Hematopoietic multipotent progenitor cell treated with erythropoietin and hydrocortisone succinate and interleukin-3 and kit ligand, for 4 days (in vitro differentiated cells): ENCODE results near the gene GREB1.

Experiments
- DNase-seq: peaks from one replicate; pipeline ENCODE4 v3.0.0-alpha.2; 2015

GREB1 gene

DNA sequence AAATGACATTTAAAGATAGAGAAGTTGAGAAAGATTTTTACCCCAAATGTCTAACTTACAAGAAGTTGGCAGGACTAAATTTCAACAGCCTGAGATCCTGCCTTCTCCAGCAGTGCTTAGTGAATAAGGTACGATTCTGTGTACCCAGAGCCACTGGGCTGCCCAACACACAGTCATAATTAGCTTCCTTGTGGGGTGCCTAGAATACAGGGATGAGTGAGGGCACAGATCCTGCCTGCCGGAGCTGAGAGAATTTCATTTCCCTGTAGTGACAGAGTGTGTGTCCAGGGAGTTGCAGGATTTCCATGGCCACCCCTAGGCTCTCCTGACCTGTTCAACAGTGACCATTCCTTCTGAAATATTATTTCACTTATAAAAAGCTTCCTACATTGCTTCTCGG is 27.0 kb downstream of the GREB1 start:
- DNase-seq = no peak

DNA sequence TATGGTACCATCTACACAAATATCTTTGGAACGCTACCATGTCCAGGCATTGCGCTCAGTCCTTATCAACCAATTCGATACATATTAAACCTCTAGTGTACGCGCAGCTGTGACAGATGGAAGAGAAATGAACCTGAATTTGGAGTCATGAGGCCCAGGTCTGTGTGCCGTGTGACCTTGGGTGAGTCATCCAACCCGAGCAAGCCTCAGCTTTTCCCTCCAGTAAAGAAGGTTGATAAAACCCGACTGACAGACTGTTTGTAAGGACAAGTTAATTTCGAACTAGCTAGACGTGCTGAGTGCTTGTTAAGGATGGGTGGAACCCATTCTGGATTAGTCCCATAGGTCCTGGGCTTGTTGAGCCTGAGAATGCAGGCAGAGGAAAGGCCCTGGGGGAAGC is 28.2 kb downstream of the GREB1 start:
- no peak for DNase-seq

DNA sequence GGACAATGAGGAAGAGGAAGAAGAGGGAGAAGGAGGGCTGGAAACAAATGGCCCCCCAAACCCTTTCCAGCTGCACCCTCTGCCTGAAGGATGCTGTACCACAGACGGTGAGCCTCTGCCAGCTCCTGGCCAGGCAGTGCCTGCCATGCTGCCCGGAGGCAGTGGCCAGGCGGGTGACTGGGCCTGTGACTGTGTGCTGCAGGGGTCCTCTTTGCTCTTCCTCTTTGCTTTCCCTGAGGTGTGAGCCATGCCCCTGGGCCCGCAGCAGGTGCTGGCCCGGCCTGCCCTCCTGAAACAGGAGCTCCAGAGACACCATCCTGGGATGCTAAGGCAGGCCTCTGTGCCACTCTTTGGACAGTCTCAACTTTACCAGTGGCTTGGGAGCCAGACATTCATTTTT is 28.6 kb downstream of the GREB1 start:
- DNase-seq = no peak

DNA sequence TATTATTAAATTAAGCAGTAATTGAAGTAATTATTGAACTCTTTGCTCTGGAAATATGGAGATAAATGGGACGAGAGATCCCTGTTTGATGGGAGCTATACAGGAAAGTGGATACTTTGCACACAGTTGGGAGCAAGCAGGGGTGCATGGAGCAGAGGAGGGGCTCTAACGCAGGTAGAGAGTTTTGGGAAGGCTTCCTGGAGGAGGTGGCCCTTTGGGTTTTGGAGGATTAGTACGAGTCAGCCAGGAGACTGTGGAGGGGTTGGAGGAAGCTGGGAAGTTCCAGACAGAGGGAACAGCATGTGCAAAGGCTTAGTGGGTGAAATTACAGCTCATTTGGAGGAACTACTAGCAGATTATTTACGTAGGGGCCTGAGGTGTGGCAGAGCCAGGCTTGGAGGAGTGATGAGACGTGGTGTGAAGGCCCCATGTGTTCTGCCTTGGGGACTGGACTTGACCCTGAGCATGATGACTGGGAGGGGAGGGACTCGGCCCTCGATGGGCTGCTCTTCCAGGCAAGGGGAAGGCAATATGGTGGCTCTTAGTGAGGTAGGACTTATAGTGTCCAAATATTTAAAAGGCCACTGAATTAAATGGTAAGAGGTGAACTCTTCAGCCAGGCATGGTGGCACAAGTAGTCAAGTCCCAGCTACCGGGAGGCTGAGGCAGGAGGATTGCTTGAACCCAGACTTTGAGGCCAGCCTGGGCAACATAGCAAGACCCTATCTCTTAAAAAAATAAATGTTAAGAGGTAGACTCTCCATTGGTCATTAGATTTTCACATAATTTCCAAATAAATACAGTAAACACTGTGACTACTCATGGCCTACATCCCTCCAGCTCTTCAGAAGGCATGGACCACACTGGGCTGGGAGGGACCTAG is 30.2 kb downstream of the GREB1 start:
- no peak for DNase-seq

DNA sequence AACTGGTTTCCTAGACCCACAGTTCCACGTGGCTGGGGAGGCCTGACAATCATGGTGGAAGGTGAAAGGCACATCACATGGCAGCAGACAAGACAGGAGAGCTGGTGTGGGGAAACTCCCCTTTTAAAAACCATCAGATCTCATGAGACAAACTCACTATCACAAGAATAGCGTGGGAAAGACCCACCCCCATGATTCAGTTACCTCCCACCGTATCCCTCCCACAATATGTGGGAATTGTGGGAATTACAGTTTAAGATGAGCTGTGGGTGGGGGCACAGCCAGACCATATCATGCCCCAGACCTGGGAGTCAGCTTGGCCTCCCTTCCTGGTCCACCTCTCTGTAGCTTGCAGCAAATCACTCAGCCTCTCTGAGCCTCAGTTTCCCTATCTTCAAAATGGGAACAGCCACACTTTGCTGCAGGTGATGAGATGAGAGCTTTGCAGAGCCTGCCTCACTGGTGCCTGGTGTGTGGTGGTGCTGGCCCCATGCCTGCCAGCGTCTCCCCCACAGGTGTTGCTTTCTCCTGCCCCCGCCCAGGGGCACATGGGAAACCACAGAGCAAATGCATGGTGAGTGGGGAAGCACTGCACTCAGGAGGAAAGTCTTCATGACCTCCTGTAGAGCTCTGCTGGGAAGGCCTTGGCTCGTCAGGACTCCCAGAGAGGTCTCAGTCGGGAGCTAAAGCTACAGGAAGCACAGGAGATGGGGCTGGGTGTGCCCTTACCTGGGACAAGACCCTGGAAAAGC is 31.1 kb downstream of the GREB1 start:
- DNase-seq = no peak

DNA sequence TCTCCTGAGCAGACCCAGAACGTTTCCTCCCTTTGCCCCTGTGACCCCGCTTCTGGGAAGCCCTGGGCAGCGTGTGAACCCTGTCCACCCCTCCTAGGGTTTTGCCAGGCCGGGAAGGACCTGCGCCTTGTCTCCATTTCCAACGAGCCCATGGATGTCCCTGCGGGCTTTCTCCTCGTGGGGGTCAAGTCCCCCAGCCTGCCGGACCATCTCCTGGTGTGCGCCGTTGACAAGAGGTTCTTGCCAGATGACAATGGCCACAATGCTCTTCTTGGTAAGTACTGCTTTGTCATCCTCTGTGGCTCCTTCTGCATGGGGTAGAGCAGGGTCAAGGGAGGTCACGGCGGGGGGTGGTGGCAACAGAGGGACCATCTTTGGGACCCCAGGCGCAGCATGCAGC is 32.5 kb downstream of the GREB1 start:
- no peak for DNase-seq

DNA sequence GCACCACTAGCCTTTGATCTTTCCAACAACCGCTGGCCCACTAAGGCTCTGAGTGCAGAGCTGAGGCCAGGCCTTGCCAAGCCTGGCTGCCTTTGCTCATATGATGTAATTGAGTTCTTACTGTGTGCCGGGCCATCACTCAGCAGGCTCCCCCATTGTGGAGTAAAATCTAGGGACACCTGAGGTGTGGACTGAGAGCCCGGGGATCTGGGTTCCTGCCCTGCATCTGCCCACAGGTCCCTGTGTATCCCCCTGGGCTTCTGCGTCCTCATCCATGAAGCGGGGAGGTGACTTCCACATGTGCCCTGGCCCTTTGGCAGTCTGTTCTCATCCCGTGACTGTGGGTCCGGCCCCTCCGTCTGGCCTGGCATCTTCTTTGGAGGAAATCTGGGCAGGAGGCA is 33.8 kb downstream of the GREB1 start:
- no peak for DNase-seq

DNA sequence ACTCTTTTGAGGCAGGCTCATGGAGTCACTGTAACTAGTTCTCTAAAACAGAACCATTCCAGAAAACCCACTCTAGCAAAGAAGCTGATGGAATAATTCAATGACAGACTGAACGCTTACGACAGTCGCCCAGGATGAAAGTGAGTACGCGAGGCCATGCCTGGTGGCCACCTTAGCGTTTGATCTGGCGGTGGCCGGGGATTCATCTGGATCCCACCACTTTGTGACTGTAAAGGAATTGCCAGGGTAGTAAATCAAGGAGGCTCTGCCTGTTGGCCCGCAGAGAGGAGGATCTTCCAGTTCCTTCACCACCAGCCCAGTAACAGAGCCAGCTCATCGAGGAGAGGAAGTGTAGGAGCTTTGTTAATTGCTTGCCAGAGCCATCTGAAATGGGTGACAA is 34.6 kb downstream of the GREB1 start:
- no peak for DNase-seq

DNA sequence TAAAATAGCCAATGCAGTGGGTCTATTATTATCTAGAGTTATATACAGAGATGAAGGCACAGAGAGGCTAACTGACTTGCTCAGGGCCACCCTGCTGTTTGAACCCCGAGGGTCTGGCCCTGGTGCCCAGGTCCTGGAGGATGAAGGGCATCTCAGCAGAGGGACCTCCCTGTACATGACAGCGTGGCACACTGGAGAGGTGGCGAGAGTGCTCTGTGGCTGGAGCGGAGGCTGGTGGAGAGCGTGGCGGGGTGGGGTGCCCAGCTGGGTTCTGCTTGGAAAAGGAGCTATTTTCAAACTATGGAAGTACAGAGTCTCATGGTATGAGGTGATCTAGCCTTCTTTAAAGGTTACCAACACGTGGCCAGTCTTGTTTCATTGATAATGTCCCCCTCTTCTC is 35.8 kb downstream of the GREB1 start:
- no peak for DNase-seq

DNA sequence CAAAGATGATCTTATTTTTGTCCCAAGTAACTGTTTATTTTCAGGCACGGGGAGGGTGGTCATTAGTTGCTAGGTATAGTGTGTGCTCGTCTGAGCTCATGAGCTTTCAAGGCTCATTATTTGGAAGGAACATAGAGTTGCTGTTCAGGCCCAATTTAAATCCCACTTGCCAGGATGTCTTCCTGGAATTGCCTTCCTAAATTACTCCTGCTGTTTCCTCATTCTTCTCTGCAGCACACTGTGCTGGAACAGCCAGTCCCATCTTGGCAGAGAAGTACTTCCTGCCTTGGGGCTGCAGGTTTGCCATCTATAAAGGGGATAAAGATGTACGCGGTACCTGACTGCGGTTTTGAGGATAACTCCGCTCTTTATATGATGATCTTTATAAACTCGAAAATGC is 37.3 kb downstream of the GREB1 start:
- no peak for DNase-seq

DNA sequence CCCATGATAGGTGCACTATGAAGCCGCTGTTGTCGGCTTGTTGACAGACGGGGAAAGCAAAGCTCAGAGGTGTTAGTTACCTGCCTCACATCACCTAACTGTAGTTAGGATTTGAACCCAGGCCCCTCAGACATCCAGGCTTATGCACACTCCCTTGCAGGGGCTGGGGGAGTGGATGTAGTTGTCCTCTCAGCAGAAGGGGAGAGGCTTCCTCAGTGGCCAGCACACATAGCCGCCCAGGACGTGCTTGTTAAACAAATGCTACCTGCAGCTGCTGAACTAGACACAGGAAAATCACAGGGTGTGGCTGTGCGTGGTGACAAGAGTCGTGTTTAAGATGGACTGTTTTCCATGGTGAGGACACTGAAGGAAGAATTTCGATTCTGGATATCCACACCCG is 39.2 kb downstream of the GREB1 start:
- DNase-seq = no peak

DNA sequence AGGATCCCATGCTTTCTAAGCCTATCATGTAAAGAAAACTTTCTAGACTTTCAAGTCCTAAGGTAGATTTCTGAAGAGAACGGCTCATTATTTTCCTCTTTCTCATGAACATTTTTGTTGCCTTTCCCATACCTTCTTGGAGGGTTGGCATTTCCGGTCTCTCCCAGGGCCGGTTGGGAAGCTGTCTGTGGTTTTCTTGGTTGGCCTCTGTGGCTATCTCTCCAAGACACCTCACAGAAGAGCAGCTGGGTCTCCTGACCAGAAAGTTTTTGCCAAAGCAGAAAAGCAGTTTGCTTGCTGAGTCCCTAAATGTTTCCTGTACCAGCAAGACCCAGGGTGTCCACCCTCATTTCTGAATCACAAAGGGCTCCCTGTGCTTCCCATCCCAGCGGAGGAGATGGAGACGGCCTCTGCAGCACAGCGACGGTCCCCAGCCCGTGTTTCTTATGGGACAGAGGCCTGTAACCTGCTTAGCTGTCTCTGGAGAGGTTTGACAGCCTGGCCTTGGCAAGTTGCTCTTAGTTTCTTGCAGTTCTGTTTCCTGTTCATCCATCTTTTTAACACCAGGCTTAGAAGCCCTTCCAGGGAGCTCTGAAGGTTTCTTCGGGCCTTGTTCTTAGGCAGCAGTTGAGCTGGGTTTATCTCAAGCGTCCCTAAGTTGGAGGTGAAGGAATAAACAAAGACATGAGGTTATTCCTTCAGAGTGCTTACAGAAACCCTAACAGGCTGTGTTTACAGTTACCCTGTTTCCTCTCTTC is 39.8 kb downstream of the GREB1 start:
- peak; percentile 21 for DNase-seq

DNA sequence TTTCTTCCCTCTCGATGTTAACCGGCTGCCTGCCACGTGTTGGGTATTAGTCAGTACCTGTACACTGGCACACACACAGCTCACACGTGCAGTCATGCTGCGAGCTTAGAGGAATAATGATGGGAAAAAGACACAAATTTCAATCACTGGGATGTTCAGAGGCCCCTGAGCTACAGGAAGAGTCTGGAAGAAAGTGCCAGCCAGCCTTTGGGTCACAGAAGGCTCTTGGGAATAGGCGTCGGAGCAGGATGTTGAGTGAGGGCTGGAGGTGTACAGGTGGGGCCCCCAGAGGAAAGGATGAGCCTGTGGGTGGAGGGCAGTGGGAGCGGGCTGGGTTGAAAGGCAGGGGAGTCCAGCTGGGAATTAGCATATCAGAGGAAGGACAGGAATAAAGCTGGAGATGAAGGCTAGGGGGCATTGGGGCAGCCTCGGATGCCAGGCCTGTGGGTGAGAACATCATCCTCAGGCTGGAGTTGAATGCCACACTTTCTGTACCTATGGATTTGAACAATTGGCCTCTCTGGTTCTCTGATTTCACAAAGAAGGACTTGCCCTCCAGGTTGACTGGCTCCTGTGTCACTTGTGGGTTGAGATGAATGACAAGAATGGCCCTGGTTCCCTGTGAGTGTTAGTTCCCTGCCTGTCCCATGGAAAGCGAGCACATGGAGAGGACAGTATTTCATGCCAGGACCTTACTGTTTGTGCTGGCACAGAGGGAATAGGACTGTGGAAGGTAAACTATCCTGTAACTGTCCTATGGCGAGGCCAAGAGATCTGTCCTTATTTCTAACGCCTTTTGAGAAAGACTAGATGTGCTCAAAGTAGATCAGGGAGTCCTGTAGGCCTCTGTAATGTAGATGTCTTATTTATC is 40.6 kb downstream of the GREB1 start:
- DNase-seq = no peak

DNA sequence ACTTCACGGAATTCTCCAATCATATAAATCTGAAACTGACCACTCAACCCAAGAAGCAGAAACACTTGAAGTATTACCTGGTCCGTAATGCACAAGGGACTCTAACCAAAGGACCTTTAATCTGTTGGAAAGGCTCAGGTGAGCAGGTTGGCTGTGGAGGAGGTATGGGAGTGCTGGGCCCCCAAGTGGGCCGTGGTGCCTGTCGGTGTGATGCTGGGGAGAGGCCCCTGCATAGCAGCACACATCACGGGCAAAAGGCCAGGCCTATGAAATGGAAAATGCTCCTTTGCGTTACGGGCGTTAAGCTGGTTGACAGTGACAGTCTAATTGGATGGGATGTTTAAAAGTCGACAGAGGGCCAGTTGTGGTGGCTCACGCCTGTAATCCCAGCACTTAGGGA is 42.6 kb downstream of the GREB1 start:
- DNase-seq = no peak

DNA sequence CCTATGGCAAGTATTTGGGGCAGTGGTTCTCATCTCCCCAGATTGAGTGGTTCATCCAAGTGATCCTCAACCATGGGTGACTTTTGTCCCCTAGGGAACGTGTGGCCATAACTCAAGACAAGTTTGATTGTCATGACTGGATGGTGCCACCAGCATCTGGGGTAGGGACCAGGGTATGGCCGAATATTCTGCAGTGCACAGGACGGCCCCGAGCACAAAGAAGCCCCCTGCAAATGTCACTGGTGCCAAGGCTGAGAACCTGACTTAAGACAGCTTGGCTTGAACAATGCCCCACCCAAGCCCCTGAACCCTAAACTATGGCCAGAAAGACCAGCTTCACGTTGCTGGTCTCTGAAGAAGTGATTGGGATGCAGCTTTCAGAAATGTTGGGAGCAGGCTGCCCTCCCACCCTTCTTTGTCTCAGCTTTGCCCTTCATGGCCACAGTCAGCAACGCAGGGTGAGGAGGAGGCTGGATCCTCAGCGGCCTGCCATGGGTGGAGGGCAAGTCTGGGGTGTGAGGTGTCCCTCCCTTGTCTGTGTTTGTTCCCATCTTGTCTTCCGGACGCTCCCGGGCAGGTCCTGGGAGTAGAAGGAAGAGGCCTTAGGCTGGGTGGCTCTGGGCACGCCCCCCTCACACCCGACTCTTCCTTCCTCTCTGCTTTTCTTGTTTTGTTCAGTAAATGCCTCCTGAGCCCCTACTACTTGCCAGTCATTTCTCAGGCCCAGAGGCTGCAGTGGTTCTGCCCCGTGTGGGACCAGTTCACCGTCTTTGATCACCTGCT is 43.4 kb downstream of the GREB1 start:
- no peak for DNase-seq

DNA sequence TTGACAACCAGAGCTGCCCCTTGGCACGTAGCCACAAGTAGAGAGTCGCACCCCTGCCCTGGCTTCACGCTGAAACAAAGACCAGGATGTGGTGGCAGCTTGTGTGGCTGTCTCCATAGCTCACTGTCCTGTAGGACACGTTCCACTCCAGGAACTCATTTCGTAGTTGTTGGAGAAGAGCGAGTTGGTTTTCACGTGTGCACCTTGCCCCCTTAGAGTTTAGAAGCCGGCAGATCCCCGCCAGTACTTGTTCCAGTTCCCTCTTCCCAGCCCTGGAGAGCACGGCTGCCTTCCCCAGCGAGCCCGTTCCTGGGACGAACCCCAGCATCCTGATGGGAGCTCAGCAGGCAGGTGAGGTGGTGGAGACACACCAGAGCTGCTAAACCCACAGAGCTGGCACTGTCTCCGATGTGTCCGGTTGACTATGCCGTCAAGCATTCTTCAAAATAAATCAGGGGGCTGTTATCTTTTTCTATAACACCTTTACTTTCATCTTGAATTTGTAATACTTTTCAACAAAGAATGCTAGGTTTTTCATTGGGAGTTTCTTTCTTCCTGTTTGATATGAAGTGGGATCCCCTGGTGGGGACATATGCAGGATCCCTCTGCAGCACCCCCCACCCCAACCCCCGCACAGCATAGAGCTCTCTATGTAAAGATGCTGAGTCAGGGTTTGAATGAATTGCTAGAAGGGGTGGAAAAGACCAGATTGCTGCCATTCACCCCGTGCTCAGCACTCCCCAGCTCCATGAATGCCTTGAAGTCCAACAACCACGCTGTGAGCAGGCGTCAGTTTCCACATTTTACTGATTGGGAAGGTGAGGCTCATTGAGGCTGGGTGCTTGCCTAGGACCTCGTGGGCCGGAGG is 44.5 kb downstream of the GREB1 start:
- DNase-seq = no peak

DNA sequence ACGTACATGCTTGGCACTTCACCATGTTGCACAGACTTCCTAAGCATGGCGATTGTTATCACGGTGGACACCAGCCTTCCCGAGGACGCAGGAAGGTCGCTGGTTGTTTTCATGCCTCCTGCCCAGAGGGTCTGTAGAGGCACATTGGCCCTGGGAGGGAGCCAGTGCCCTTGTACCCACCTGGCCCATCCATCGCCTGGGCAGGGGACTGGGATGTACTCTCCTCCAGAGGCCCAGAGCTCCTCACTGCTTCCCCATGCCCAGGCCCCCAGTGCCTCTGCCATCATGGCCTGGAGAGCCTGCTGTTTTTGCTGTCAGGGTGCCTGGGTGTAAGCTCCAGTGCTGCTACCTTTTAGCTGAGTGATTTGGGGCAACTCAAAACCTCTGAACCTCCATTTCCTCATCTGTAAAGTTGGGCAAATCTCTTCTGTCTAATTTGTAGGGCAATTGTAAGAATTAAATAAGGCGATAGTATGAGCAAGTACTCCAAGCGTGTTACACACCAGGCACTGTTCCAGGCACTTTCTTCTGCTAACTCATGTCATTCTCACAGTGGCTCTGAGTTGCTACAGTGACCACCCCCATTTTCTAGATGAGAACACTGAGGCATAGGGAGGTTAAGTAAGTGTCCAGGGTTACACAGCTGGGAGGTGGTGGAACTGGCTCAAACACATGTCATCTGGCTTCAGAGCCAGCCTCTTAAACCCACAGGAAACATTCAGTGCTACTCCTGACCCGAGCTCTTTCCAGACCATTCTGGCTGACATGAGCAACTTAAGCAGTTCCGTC is 45.3 kb downstream of the GREB1 start:
- DNase-seq = no peak

DNA sequence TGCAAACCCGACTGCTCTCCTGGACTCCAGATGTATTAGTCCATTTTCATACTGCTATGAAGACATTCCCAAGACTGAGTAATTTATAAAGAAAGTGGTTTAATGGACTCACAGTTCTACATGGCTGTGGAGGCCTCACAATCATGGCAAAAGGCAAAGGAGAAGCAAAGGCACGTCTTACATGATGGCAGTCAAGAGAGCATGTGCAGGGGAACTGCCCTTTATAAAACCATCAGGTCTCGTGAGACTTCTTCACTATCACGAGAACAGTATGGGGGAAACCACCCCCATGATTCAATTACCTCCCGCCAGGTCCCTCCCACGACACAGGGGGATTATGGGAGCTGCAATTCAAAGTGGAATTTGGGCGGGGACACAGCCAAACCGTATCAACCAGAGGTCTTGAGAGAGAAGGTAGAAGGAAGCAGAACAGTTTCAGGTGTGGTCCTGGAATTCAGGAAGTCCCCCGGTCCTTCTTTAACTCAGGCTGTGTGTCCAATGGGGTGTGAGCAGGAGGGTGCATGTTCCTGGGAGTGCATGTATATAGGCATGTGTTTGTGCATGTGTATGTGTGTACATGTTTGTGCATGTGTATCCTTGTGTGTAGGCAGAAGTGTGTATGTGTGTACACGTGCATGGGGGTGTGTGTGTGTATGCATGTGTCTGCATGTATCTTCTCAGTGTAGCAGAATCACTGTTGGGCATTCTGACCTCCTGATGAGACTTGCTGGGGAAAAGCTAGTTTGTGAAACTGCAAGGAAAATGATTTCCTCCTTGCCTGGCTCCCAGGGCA is 46.2 kb downstream of the GREB1 start:
- DNase-seq = no peak

DNA sequence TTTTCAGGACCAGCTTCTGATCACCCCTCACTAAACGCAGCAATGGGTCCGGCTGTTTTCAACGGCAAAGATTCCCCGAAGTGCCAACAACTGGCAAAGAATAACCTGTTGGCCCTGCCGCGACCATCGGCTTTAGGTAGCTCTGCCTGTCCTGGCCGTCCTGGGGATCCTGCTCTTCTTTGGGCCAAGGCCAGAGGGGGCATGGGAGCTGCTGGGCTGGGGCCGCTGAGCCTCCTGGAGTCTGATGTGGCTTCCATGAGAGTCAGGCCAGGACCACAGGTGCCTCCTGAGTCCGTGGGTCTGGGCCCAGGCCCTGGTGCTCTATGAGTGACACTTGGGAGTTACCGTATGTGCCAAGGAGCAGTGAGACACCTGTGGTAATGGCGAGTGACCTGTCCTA is 46.9 kb downstream of the GREB1 start:
- DNase-seq = no peak
